Stomach (tissue), 9 donors: ENCODE data around the gene UBE2Q2. TPM values are rescaled to one million over a fixed set of nuclear protein-coding genes. Genes with fewer than 3 reads are reported as not detected.

Experiments
- DNase-seq, 2 donors: peaks; one replicate each; pipeline versions ENCODE4 v3.0.0 to v3.0.0-alpha.2; 2013 to 2019
- H3K27ac ChIP-seq, 5 donors: fragments of 200-600 bp in 4 of 5; sonication (generic) in 4 of 5; one replicate each; pipeline ENCODE4 v1.5.1; 2013 to 2019; ENCODE audit warnings: mild to moderate bottlenecking in 1 of 5, moderate library complexity in 1 of 5
- H3K27me3 ChIP-seq, 3 donors: fragments of 200-600 bp; sonication (generic); one replicate each; pipeline ENCODE4 v1.5.1; 2017 to 2019; ENCODE audit warnings: mixed run types in 1 of 3
- H3K36me3 ChIP-seq, 4 donors: fragments of 200-600 bp; sonication (generic); 1 replicate in 3 of 4; 2 replicates in 1 of 4; pipeline ENCODE4 v1.5.1; 2016 to 2019
- H3K4me1 ChIP-seq, 4 donors: fragments of 200-600 bp; sonication (generic); one replicate each; pipeline ENCODE4 v1.5.1; 2016 to 2019
- H3K4me3 ChIP-seq, 4 donors: fragments of 200-600 bp; sonication (generic) in 3 of 4; one replicate each; pipeline ENCODE4 v1.5.1; 2016 to 2019; ENCODE audit warnings: mild to moderate bottlenecking in 1 of 4
- H3K9me3 ChIP-seq, 4 donors: fragments of 200-600 bp; sonication (generic); one replicate each; pipeline ENCODE4 v1.5.1; 2016 to 2019
- EP300 ChIP-seq: sonication (generic); formaldehyde crosslinking; IDR thresholded peaks from one replicate; pipeline ENCODE4 v1.6.1; 2017; ENCODE audit warnings: antibody characterized with exemption
- POLR2A ChIP-seq, 4 donors: fragments of 450-650 bp; IDR thresholded peaks; one replicate each; pipeline ENCODE4 v1.6.1; 2016; ENCODE audit warnings: antibody characterized with exemption in 4 of 4, control low read depth in 2 of 4, mild to moderate bottlenecking in 1 of 4, moderate library complexity in 1 of 4
- POLR2AphosphoS5 ChIP-seq, 3 donors: sonication (generic); formaldehyde crosslinking; IDR thresholded peaks; one replicate each; pipeline ENCODE4 v1.6.1; 2016; ENCODE audit warnings: antibody characterized with exemption in 3 of 3
- WGBS, 5 donors: extraction: QIAGEN DNeasy Blood & Tissue Kit in 3 of 5; methylation state at CpG; one replicate each; pipeline versions ENCODE4 v1.1.5 to v1.1.7; 2013 to 2018; 5-methylcytosine and 5-hydroxymethylcytosine counted together
- intact Hi-C: fragments of 100-400 bp; cut with DNase I; formaldehyde crosslinking; loops from one replicate; pipeline ENCODE4 v1.15.1; 2023; ENCODE audit warnings: low total_unique reads
- polyA plus RNA-seq, 3 donors: library from polyadenylated mRNA; stranded (reverse); fragments of 200-250 nt; gene quantifications; one replicate each; pipeline ENCODE4 v1.2.3, GENCODE V29; 2013
- total RNA-seq, 5 donors: library from RNA; depleted of rRNA; stranded (reverse); fragments of >200 nt; gene quantifications; one replicate each; pipeline versions ENCODE4 v1.1.0 to v1.2.3, GENCODE V29; 2014 to 2016
- TF ChIP-seq, protein P1 (sequence below), 7 experiments: fragments of 450-650 bp in 4 of 7; fragments of 200-600 bp in 3 of 7; sonication (generic) in 3 of 7; IDR thresholded peaks; one replicate each; pipeline ENCODE4 v1.5.1; 2016 to 2019; ENCODE audit warnings: antibody characterized with exemption in 7 of 7, control low read depth in 2 of 7, mild to moderate bottlenecking in 1 of 7
- donor health status: healthy with polysubstance abuse.
- donor health status: Bipolar disorder and iron deficiency.
- donor health status: healthy.

UBE2Q2 gene
- total and polyA plus RNA-seq, 8 donors = 9.0 to 52.0 (median 33.8) TPM

DNA sequence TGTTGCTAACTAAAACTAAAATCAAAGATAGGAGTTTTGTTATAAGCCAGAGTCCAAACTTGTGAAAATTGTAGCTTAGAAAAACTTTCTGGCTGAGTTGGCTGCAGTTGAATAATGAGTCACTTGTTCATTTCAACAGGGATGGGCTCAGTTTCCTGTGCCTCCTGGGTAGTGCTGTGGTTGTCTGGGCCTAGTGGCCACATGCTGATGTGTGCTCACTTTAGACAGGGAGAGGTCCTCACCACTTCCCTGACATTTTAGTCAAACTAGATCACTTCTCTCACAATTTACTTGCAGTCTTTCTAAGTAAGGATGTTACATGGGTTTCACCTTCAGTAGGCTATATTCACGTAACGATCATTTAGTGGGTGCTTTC, 6.3 kb upstream of the UBE2Q2 start:
- H3K27ac ChIP-seq = no peak overlapping the region

DNA sequence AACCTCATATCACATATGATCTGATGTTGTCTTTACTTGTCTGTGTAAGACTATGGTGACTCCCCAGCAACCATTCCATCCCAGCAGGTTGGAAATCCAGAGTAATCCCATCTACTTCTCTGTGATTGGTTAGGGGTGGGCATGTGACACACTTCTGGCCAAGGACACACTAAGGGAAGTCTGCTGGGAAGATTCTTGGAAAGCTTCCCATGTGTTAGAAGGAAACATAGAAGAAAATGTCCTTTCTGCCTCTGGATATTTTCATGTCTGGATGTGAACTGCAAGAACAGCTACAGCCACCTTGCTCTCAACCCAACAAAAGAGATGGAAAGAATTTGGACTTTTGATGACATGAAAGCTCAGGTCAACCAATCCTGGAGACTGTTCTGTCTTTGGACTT, 2.6 kb upstream of the UBE2Q2 start:
- peak overlapping the region in 1 of 5 donors; percentile 29 for H3K27ac ChIP-seq
- intact Hi-C loops = no loop called here
- peak in 1 of 2 donors; percentile 83 for DNase-seq
- H3K4me3 ChIP-seq = no peak overlapping the region
- no peaks in the 10 kb centered on the region for H3K36me3 ChIP-seq
- peaks cover 9 to 33% (median 28%) of the 10 kb centered on the region in 4 donors for H3K4me1 ChIP-seq
- TF ChIP-seq POLR2A (IDR thresholded peaks at IDR 0.05) (no peak), EP300 (no peak), POLR2AphosphoS5 (IDR thresholded peaks at IDR 0.05) (no peak)
- no peaks in the 10 kb centered on the region for H3K27me3 ChIP-seq
- no peaks in the 10 kb centered on the region for H3K9me3 ChIP-seq

More for the DNA sequence above, 6.3 kb upstream of the UBE2Q2 start:
- H3K4me3 ChIP-seq = no peak overlapping the region
- intact Hi-C loops = no loop called here
- peak in 1 of 2 donors; percentile 30 for DNase-seq
- peaks cover 0 to 12% (median 6%) of the 10 kb centered on the region in 4 donors for H3K4me1 ChIP-seq
- no peaks in the 10 kb centered on the region for H3K27me3 ChIP-seq
- no peaks in the 10 kb centered on the region for H3K9me3 ChIP-seq
- 83 to 91% (median 87%) methylated on average over 2 of the region's 2 CpGs for WGBS, 5 donors
- TF ChIP-seq POLR2A (IDR thresholded peaks at IDR 0.05) (no peak), EP300 (no peak), POLR2AphosphoS5 (IDR thresholded peaks at IDR 0.05) (no peak)
- TF ChIP-seq, protein P1, sequence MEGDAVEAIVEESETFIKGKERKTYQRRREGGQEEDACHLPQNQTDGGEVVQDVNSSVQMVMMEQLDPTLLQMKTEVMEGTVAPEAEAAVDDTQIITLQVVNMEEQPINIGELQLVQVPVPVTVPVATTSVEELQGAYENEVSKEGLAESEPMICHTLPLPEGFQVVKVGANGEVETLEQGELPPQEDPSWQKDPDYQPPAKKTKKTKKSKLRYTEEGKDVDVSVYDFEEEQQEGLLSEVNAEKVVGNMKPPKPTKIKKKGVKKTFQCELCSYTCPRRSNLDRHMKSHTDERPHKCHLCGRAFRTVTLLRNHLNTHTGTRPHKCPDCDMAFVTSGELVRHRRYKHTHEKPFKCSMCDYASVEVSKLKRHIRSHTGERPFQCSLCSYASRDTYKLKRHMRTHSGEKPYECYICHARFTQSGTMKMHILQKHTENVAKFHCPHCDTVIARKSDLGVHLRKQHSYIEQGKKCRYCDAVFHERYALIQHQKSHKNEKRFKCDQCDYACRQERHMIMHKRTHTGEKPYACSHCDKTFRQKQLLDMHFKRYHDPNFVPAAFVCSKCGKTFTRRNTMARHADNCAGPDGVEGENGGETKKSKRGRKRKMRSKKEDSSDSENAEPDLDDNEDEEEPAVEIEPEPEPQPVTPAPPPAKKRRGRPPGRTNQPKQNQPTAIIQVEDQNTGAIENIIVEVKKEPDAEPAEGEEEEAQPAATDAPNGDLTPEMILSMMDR (IDR thresholded peaks at IDR 0.05) = no peak
- no peaks in the 10 kb centered on the region for H3K36me3 ChIP-seq

DNA sequence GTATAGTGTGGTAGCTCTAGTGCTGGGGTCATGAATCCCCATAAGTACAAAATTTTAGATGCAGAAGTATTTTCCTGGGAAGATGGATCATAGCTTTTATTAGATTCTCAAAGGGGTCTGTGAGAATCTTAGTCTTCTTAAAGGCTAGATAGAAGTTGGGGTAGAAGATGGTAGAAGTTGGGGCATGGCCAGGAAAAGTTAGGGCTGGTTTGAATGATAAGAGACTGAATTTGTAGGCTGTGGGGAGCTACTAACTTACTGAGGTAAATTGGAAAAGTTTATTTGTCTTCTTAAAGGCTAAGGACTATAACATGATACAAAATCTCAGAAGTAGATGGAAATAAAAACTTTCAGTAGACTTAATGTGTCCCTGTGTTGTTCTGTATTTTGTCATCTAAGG, 1.6 kb upstream of the UBE2Q2 start:
- Histone ChIP-seq H3K9me3 (no peaks in the 10 kb centered on the region), H3K4me1 (peaks cover 9 to 43% (median 36%) of the 10 kb centered on the region in 4 donors), H3K27me3 (no peaks in the 10 kb centered on the region), H3K36me3 (no peaks in the 10 kb centered on the region), H3K4me3 (no peak overlapping the region), H3K27ac (peak overlapping the region in 1 of 5 donors; percentile 29)
- TF ChIP-seq POLR2A (IDR thresholded peaks at IDR 0.05) (no peak), POLR2AphosphoS5 (IDR thresholded peaks at IDR 0.05) (no peak), EP300 (no peak)
- TF ChIP-seq, protein P1 (IDR thresholded peaks at IDR 0.05) = no peak
- intact Hi-C loops = no loop called here
- no peak for DNase-seq

DNA sequence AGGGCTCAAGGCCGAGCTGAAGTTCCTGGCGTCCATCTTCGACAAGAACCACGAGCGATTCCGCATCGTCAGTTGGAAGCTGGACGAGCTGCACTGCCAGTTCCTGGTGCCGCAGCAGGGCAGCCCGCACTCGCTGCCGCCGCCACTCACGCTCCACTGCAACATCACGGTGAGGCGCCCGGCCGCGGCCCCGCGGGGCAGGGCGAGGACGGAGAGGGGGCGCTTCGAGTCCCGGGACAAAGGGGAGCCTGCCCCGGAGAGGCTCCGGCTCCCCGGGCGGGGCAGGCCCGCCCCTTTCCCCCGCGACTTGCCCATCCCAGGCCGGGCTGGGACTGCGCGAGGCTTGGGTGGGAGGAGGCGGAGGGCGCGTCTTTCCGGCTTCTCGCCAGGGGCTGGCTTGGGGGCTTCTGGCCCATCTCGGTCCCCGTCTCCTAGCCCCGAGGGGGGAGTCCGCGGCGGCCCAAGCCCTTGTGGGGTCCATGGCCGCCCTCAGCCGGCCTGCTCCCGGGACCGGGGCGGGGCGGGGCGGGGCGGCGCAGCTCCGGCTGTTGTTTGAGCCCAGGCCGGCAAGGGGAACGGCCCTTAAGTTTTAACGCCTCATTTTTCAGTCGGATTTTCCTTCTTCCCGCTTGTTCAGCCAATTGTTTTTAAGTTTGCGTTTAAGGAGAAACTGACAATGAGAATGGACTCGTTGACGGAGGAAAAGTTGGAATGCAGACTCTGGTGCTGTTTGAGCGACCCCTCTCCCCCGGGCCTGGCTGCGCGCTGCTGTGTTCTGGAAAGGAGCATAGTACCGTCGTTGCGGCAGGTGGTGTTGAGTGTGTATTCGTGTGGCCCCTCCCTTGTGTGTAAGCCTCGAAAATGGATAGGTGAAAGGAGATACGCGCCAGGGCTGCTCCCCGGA, 683 bp downstream of the UBE2Q2 start:
- no peaks in the 10 kb centered on the region for H3K27me3 ChIP-seq

More for the DNA sequence above, 683 bp downstream of the UBE2Q2 start:
- 0 to 1% (median 1%) methylated on average over 24 to 77 of the region's 77 CpGs for WGBS, 5 donors
- Histone ChIP-seq H3K36me3 (no peaks in the 10 kb centered on the region), H3K4me1 (peaks cover 21 to 65% (median 49%) of the 10 kb centered on the region in 4 donors), H3K9me3 (no peaks in the 10 kb centered on the region), H3K4me3 (peak overlapping the region; percentile 92 to 97 (median 94)), H3K27ac (peak overlapping the region; percentile 92 to 96 (median 93))
- intact Hi-C loops = no loop called here
- DNase-seq = peak; percentile 52 to 84
- TF ChIP-seq POLR2AphosphoS5 (IDR thresholded peaks at IDR 0.05) (peak in 1 of 3 donors; percentile 22), EP300 (no peak), POLR2A (IDR thresholded peaks at IDR 0.05) (peak in 1 of 4 donors; percentile 27)
- TF ChIP-seq, protein P1 (IDR thresholded peaks at IDR 0.05) = no peak
